GOT3 (cell line): ENCODE measurements around the gene PRKCE.
"Not testable (repeated sequence)": the region's sequence is repeated elsewhere in the genome, so short reads cannot be mapped to it uniquely, and the experiment has no call there.

ENCODE experiments used
- DNase-seq: peaks from one replicate; lab custom pipeline; 2025; ENCODE audit warnings: mixed read lengths; lab: John Stamatoyannopoulos, UW

Gene PRKCE

DNA sequence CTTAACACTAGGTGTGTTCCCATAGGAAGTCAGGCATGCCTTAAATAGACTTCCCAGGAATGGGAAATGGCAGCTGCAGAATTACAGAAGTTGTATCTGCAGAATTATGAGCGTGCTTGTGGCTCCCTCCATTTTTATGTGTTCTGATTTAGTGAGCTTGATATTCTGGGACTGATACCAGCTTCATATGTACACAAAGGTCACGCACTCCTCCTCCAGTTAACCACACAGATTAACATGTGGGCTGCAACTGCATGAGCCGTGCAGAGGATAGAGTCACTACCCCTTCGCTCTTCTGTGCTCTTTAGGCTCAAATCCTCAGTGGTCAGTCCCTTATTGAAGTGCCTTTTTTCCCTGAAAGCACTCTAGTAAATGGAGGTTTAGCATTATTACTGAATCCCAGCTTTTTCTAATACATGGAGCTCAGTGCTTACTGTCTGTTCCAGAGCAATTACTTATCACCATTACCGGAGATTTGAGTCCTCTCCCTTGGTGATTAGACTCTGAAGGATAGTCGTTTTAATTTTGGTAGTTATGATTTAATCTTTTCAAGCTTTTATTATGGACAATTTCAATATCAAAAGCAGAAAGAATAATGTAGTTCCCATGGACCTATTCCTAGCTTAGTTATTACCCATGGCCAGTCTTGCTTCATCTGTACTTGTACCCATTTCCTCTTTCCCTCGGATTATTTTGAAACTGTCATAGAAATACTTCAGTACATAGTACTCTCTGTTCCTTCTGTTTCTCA lies 238.3 kb downstream of the PRKCE start:
- DNase-seq, result no peak

DNA sequence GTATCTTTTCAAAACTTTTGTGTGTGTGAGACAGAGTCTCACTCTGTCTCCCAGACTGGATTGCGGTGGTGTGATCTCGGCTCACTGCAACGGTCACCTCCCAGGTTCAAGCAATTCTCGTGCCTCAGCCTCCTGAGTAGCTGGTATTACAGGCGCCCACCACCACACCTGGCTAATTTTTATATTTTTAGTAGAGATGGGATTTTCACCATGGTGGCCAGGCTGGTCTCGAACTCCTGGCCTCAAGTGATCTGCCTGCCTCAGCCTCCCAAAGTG lies 238.8 kb downstream of the PRKCE start:
- DNase-seq, result not testable (repeated sequence)

DNA sequence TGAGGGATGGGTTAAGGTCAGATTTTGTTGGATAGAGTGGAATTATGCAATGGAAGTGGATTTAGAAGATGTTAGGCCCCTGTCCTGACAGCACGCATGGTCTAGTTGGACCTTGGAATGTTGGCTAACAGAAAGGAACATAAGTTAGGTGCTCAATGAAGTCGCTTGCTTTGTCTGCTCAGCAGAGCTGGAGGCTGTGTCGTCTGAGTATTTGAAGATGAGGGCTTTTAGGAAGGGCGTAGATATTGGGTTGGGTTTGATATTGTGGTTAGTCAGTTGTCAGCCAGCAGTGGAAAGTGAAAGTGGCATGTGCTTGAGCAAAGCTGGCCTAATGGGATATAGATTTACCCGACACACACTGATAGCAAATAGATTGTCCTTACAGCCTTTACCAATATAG lies 239.3 kb downstream of the PRKCE start:
- DNase-seq, result no peak

DNA sequence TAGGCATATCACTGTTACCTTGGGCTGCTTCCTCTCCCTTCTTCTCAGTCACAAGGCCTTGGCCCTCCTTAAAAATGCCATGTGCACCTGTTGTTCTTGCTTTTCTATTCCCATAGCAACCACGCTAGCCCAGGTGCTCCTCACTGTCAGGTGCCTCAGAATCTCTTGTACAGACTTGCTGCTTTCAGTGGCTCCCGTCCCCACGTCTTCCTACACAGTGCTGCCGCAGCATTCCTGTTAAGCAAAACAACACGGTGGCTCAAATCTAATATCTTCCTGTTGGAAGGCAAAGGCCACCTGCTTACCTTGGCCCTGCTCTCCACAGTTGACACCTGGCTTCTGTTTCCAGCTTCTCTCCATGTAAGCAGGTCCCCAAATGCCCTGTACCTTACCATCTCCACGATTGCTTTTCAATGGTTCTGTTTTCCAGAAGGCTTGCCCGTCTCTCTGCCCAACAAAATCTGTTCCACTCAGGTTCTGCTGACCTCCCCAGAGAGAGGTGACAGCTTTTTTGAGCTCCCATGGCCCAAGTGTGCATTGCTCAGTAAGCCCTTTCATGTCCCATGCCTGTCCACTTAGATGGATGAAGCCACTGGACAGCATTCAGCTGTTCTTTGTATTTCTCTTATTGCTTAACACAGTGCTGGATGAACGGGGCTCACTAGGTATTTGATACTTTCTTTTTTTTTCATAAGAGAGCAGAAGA lies 240.4 kb downstream of the PRKCE start:
- DNase-seq, result no peak

DNA sequence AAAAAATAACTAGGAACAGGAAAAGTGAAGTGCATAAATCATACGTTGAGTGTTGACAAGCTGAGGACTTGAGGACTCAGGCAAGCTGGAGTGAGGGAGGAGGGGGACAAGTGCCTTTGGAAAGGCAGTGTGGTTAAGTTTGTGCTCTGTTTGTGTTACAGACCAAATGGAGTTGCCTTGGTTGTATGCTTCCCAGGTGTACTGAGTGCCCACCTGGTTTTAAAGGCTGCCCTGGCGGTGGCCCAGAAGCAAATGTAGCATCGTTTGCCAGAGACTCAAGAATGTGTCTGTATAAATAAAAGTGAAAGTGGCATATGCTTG lies 240.9 kb downstream of the PRKCE start:
- DNase-seq, result no peak

DNA sequence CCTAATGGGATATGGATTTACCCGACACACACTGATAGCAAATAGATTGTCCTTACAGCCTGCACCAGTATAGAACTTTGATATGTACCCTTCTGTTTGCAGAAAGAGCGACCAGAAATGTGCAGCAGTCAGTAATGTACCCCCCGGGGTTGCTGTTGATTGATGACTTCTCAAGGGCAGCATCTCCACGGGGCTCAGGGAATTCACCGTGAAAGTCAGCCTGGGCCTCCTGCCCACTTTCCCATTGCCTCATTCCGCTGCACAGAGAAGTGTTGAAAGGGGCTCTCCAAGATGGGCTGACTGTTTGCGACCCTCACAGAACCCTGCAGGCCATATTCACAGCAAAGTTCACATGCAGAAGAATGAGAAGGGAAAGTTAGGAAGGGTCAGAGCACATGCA lies 241.3 kb downstream of the PRKCE start:
- DNase-seq, result no peak

DNA sequence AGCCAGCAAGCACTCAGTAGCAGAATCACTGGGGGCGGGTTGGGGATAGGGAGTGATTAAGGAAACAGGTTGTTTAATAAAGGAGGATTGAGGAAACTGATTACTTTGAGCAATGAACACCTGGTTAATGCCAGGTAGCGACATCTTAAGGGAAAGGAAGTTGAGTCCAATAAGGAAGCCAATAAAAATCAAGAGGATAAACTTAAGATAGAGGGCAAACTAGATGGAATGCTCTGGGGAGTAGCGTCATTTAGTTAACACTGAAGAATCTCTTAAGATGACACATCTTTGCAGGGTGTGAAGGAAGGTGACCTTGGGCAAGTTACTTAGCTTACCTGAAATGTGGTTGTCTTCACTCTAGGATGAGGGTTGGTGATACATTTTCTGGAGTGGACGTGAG lies 242.7 kb downstream of the PRKCE start:
- no peak for DNase-seq

DNA sequence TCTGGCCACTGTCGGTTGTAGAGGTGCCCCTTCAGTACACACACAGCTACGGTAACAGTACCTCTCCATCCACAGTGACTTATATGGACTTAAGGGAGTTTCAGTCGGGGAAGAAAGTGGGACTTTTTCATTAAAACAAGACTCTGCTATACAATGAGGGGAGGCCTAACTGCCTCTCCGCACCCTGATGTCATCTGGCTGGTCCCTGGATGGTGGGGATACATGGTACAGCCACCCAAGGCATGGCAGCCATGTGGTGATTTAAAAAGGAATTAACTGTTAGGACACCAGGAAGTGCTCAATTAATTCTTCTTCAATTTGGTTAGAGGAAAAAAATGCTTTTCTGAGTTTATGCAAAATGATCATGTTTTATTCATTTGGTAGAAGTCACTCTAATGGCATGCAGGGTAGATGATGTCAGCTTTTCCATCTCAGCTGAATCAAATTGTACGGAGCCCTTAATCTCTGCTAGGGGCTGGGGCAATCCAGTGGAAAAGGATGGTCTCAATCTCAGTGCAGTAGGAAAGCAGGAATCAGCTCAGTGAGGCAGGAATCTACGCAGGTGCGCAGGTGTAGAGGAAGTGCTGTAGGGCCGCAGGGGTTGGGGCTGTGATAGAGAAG lies 243.9 kb downstream of the PRKCE start:
- DNase-seq, result no peak

DNA sequence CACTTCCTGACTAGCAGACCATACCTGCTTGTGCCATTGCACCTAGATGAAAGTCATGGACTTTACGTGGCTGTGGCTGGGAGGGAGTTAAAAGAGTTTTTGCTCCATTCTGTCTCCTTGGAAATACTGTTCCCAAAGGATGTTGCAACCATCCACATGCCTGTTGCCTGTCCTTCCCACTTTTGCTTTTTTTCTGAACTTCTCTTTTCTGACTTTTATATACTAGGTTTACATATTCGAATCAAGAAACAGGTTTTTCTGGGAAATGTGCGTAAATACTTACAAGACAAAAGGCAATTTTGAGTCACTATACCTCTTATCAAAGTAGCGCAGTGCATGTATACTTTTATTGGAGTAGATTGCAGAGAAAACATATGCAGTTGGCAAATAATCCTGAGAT lies 244.8 kb downstream of the PRKCE start:
- no peak for DNase-seq

DNA sequence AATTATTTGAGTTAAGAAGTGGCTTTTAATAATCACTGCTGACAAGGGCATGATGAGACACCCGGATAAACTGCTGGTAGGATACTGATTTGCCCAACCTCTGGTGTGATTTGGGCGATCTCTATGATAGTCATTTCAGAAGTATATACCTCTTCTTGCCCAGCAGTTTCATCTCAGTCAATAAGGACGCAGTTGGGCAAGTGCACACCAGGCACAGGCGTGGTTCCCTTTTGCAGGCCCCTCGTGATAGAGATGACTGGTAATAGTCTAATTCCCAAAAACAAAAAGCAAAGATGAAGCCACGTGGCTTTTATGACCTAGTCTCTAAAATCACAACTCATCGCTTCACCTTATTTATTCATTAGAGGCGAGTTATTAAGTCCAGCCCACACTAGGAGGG lies 246.4 kb downstream of the PRKCE start:
- DNase-seq, result no peak

DNA sequence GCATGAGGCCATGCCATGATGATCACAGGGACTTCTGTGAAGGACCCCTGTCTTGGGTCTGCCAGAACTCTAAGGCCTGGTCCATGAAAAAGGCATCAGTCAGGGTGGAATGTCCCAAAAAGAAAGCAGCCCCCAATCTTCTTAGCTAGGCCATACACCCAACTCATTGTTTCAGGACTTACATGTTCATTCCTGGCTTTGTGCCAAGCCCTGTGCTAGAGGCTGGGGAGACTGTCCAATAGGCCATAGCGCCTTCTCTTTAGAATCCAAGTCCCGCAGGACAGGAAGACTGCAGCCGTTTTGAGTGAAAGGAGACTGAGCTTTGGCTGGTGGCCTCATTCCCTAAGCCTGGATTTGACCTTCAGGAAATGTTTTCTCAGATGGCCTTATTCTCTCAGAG lies 247.3 kb downstream of the PRKCE start:
- DNase-seq, result no peak

DNA sequence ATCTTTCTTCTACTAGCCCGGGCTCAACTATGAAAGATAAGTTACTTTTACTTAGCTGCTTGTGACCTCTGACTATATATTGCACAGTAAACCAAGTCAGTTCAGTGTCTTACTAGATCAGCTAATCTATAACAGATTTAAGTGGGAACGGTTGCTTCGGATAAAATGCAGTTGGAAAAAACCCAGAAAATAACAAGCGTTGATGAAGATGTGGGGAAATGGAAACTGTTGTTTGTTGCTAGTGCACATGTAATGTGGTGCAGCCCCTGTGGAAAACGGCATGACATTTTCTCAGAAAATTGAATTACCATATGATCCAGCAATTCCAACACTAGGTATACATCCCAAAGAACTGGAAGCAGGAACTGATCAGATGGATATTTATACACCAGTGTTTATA lies 248.5 kb downstream of the PRKCE start:
- no peak for DNase-seq

DNA sequence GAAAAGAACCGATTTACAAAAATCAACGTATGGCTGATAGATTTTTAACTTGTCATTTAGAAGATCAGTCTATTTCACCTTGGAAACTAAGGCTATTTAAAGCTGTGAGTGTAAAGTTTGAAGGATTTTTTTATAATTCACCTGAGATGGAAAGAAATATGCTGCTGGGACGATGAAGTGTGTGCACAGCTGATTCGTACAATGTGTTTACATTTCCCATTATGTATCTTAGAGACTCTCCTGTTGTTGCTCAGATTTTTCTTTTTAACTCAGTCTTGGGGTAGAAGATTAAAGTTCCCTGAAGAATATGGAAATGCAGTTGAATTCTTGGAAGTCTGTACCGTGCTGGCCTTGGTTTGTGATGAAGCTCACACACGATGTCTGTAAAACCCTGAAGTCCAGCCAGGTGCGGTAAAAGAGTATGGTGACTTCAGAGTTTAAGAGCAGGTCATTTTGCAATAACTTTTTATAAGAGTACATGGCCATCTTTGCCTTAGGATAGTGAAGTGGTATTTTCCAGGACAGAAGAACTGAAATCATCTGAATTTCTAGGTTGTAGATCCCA lies 250.1 kb downstream of the PRKCE start:
- DNase-seq, result no peak

DNA sequence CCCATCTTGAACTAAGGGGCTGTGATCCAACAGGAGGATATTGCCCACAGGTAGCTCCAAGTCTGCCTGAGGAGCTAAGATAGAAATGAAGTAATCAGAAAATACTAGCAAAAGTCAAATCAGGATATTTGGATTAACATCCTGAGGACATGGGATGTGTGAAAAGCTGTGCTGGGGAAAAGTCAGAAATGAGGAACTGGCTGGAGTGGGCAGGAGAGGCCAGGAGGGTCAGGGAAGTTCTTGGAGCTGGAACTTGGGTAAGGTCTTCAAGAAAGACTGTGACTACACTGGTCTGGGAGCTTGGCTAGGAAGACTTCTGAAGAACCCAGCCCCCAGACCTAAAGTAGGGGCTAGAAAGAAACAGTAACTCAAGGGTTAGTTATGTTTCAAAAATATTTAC lies 250.9 kb downstream of the PRKCE start:
- no peak for DNase-seq

DNA sequence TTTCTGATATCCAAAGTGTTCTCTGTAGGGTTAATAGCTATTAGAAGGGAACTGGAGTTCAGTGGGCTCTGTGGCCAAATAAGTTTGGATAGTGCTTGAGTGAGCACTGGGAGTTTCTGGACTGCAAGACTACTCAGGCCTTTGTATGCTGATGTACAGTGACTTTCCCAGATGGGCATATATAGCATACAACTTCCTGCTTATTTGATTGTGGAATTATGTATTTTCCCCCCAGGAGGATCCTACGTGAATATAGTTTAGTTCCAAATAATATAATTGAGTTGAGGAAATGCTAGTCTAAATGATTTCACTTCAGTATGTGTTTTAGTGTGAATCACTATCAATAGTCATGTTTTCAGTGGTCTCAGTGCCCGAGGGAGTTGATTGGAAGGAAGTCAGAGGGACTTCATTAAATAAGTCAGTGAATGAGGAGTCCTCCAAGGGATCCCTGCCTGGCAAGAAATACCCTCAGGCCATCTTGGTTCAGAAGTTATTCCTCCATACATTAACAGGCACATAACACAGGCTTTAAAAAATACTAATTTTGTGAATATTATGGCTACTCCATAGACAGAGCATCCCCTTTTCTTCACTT lies 251.4 kb downstream of the PRKCE start:
- no peak for DNase-seq

DNA sequence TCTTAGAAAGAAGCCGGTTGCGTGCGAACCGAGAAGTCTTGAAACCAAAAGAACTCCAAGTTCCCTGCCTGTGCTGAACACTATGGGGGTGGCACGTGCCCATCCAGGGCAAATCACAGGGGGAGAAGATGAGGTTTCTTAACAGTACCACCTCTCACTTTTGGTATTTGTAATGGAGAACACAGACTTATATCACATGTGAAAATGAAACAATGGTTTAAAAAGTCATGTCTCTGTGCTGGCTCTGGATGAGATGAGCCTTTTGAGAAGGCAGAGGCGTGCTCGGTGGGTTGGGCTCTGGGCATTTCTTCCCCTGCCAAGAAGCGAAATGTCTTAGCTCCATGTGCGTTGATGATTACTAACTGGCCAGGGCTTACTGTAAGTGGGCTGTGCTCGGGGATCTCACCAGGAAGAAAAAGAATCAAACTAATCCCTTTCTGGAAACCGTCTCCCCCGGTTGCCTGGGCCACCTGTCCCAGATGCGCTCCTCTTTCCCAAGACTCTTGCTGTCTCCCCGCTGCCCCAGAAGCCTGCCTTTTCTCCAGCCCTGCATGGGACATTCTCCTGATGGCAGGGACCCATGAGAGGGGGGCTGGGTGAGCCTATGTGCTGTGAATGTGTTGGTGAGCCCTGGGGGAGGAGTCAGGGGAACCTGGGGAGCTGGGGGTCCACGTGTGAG lies 252.9 kb downstream of the PRKCE start:
- DNase-seq, result no peak

DNA sequence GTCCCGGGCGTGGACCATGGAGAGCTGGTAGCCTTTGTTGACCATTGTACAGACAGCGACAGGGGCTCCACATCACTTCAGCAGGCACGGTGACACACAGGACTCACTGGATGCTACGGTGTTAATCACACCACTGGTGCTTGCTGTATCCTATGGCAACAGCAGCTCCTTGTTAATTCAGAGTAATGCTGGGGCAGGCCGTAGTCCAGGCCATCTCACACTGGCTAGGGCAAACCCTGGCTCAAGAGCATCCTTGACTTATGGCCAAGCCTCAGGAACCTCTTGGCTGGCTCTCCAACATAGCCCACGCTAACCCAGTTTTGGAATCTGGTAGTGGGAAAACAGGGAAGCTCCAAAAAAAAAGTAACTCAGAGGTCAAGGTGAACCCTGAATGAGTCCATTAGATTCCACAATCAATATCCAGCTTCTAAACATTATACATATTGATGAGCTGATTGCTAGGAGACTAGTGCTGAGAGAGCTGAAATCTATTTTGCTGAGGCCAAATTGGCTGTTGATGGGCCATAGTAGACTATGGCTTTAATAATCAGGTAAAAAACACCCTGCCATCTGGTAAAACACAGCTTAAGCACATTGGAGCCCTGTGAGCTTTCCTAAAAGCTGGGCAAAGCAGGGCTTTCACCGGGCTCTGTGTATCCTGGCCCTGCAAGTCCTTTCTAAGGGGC lies 253.6 kb downstream of the PRKCE start:
- DNase-seq, result no peak

DNA sequence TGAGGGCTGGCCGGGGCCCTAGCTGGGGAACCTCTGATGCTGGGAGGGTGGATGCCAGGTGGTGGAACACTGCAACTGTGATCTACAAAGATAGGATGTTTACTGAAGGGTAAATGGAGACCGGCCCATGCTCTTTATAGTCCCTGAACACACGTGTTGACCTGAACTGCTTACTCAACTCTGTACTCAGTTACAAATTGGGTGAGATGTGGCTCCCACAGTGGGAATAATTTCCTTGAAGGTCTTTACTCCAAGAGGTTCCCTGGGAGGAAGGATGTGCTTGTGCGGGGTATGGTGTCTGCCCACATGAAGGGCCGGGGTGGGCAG lies 254.1 kb downstream of the PRKCE start:
- DNase-seq, result no peak

DNA sequence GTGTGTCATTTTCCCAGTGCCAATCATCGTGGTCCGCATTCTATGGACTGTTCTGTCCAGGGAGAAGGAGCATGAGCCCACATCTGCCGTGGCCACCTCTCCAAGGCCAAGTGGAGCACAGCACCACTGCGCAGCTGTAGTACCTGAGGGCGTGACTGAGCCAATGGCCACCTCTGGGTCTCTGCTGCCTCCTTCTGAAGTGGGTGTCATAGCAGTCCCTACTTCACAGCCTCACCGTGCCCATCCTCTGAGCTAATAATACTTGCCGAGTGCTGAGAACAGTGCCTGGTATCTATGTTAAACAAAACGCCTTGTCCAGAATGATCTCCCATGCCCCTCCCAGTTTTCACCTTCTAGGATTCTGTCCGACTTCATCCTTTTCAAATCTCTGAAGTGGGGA lies 256.1 kb downstream of the PRKCE start:
- DNase-seq, result no peak

DNA sequence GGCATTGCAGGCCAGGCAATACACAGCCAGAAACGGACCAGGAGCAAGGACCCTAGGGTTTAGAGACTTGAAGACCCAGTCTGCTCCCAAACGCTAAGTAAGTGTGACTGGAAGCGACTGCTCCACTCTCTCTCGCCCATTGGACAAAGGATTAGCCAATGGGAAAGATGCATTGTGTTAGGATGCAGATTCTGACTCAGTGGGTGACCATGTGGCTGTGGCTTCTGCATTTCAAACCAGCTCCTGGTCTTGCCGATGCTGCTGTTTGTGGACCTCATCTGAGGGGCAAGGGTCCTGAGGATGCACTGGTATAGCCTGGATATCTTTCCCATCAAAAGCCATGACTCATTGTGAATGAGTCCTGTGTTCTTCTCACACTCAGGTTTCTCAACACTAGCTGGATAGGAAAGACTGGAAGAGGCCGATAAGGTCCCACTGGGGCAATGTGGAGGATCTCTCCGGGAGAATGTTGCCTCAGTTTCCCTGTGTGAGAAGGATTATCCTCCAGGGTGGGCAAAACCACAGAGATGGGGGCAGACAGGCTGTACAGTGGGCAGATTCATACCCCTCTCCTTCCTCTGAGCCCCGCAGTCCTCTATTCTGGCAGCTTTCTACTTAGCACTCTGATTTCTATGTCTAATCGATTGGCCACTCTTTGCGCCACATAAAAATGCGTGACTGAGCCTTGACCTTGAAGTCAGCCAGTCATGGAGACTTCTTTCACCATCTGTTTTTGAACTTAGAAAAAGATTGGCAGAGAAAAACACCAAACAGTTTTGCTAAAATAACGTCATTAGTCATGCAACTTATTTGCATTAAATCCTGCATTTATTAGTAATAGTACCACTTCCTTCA lies 257.1 kb downstream of the PRKCE start:
- DNase-seq, result no peak

DNA sequence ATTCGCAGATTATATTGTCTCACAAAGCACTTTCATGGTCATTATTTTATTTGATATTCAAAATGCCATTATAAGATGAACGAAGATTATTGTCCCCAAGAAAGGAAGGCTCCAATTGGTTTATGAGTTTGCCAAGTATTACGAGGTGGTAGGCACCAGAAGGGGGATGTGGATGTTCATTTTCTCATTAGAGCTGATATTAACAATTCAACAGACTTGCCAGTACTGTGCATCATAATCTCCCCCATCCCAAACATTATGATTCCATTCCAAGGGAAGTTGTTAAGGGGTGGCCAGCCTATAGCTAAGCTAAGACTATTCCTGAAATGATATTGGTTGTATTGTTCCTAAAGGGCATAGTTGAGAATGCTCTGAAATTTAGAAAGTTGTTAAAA lies 257.7 kb downstream of the PRKCE start:
- no peak for DNase-seq
